Smooth muscle cell (in vitro differentiated cells): Measurements from ENCODE around the gene NRXN2. TPM values are rescaled to one million over a fixed set of nuclear protein-coding genes. Genes with fewer than 3 reads are reported as not detected.

Source experiments
- DNase-seq: peaks from one replicate; lab custom pipeline; 2025; ENCODE audit not compliant: unreplicated experiment; lab: John Stamatoyannopoulos, UW
- H2AFZ ChIP-seq: fragments of 200-600 bp; sonication (generic); 2 replicates; pipeline ENCODE4 v1.6.0; 2016; ENCODE audit warnings: antibody characterized with exemption, low read depth, mild to moderate bottlenecking
- H3F3A ChIP-seq: fragments of 200-600 bp; sonication (generic); 2 replicates; pipeline ENCODE4 v1.6.0; 2017; ENCODE audit warnings: antibody characterized with exemption, low read depth
- H3K27ac ChIP-seq: fragments of 200-600 bp; sonication (generic); 2 replicates; pipeline ENCODE4 v1.5.1; 2016; ENCODE audit warnings: low read depth, mild to moderate bottlenecking
- H3K27me3 ChIP-seq: fragments of 200-600 bp; sonication (generic); 2 replicates; pipeline ENCODE4 v1.6.1; 2016; ENCODE audit warnings: low read depth, mild to moderate bottlenecking
- H3K36me3 ChIP-seq: fragments of 200-600 bp; sonication (generic); 2 replicates; pipeline ENCODE4 v1.5.1; 2016; ENCODE audit warnings: low read depth
- H3K4me1 ChIP-seq: fragments of 200-600 bp; sonication (generic); 2 replicates; pipeline ENCODE4 v1.5.1; 2016; ENCODE audit warnings: low read depth
- H3K4me2 ChIP-seq: fragments of 200-600 bp; sonication (generic); 2 replicates; pipeline ENCODE4 v1.6.0; 2016; ENCODE audit warnings: mild to moderate bottlenecking
- H3K4me3 ChIP-seq: fragments of 200-600 bp; sonication (generic); 2 replicates; pipeline ENCODE4 v1.5.1; 2016; ENCODE audit warnings: mild to moderate bottlenecking
- H3K79me2 ChIP-seq: fragments of 200-600 bp; sonication (generic); 2 replicates; pipeline ENCODE4 v1.6.0; 2016; ENCODE audit warnings: low read depth, mild to moderate bottlenecking
- H3K9ac ChIP-seq: fragments of 200-600 bp; sonication (generic); 2 replicates; pipeline ENCODE4 v1.6.0; 2016; ENCODE audit warnings: low read depth
- H3K9me3 ChIP-seq: fragments of 200-600 bp; sonication (generic); replicated peaks from 2 replicates; pipeline ENCODE4 v1.5.1; 2016; ENCODE audit warnings: low read depth
- H4K20me1 ChIP-seq: fragments of 200-600 bp; sonication (generic); 2 replicates; pipeline ENCODE4 v1.6.0; 2016; ENCODE audit warnings: low read depth
- CTCF ChIP-seq: fragments of 200-600 bp; sonication (generic); IDR thresholded peaks from 2 replicates; pipeline ENCODE4 v1.5.1; 2017; ENCODE audit warnings: borderline replicate concordance, mild to moderate bottlenecking, antibody characterized with exemption; ENCODE audit not compliant: insufficient read depth, poor library complexity, severe bottlenecking
- whole genome bisulfite sequencing: methylation state at CpG from one replicate; pipeline ENCODE4 v1.1.7; 2016; ENCODE audit warnings: low lambda C conversion rate; 5-methylcytosine and 5-hydroxymethylcytosine counted together
- polyA plus RNA-seq: library from polyadenylated mRNA; unstranded; fragments of >200 nt; fragmentation: Nextera tagmentation; extraction: Ambion mirVana; gene quantifications from 2 replicates; pipeline ENCODE4 v1.2.1, GENCODE V29; 2016
- total RNA-seq: library from RNA; depleted of rRNA; stranded (reverse); fragments of >200 nt; gene quantifications from 2 replicates; pipeline ENCODE4 v1.2.3, GENCODE V29; 2014

The NRXN2 gene
- total and polyA plus RNA-seq, 2 experiments from 2014 or later, result 1.4 to 1.7 TPM

GRCh38 chr11:64644647-64645275 lies 78.2 kb downstream of the NRXN2 start:
- no peaks in the 10 kb centered on the region for H3F3A ChIP-seq
- H3K4me3 ChIP-seq, result no peak overlapping the region
- no peak overlapping the region for H3K4me2 ChIP-seq
- peaks cover 4% of the 10 kb centered on the region for H3K4me1 ChIP-seq
- TF ChIP-seq CTCF, result no peak
- no peaks in the 10 kb centered on the region for H4K20me1 ChIP-seq
- H3K9ac ChIP-seq, result no peak overlapping the region
- DNase-seq, result no peak
- H3K36me3 ChIP-seq, result no peaks in the 10 kb centered on the region
- peaks cover 70% of the 10 kb centered on the region for H3K27me3 ChIP-seq
- H3K79me2 ChIP-seq, result no peaks in the 10 kb centered on the region
- H2AFZ ChIP-seq, result no peak overlapping the region
- H3K9me3 ChIP-seq, result no peaks in the 10 kb centered on the region
- H3K27ac ChIP-seq, result no peak overlapping the region
- 21% methylated on average over 8 of the region's 11 CpGs for whole genome bisulfite sequencing

- Histone ChIP-seq H3K27me3 (peaks cover 77% of the 10 kb centered on the region), H3K79me2 (no peaks in the 10 kb centered on the region), H3K4me3 (no peak overlapping the region), H3K36me3 (no peaks in the 10 kb centered on the region), H3F3A (no peaks in the 10 kb centered on the region), H3K9me3 (no peaks in the 10 kb centered on the region), H3K4me1 (peaks cover 4% of the 10 kb centered on the region), H3K27ac (no peak overlapping the region), H2AFZ (no peak overlapping the region), H3K9ac (no peak overlapping the region), H4K20me1 (no peaks in the 10 kb centered on the region), H3K4me2 (peak overlapping the region; percentile 60)
- no peak for TF ChIP-seq CTCF
- WGBS, result 16% methylated on average over 9 of the region's 19 CpGs
- DNase-seq, result no peak
These were observed 78.9 kb downstream of the NRXN2 start for GRCh38 chr11:64643920-64644646.

- Histone ChIP-seq H3K27ac (no peak overlapping the region), H3K36me3 (no peaks in the 10 kb centered on the region), H4K20me1 (no peaks in the 10 kb centered on the region), H3F3A (no peaks in the 10 kb centered on the region), H3K4me1 (peaks cover 4% of the 10 kb centered on the region), H3K27me3 (peaks cover 84% of the 10 kb centered on the region), H3K79me2 (no peaks in the 10 kb centered on the region), H3K4me2 (peak overlapping the region; percentile 60), H3K9me3 (no peaks in the 10 kb centered on the region), H3K9ac (no peak overlapping the region), H2AFZ (no peak overlapping the region), H3K4me3 (peak overlapping the region; percentile 21)
- 0% methylated on average over 6 of the region's 53 CpGs for WGBS
- no peak for DNase-seq
- TF ChIP-seq CTCF, result no peak
These were observed 79.6 kb downstream of the NRXN2 start for GRCh38 chr11:64643256-64643881.
